ENCODE results near the gene MRPL2.

- TF ChIP-seq EZH2phosphoT487 (IDR thresholded peaks at IDR 0.05; ENCODE audit: borderline replicate concordance, low read length) (no peak), CTCF (IDR thresholded peaks at IDR 0.05; ENCODE audit: low read depth, low read length, poor library complexity, severe bottlenecking) (no peak)
These were observed 29.4 kb upstream of the MRPL2 start for GRCh38 chr6:43088654-43089056.
